ENCODE measurements around the gene TBC1D20. TPM values are rescaled to one million over a fixed set of nuclear protein-coding genes. Genes with fewer than 3 reads are reported as not detected.

TBC1D20 gene
- total RNA-seq, 1 experiment from 2014 or later, result 10.2 TPM

- Histone ChIP-seq H3K27me3 (no peaks in the 10 kb centered on the region), H3K4me3 (no peak overlapping the region), H3K9me3 (no peaks in the 10 kb centered on the region), H3K36me3 (no peaks in the 10 kb centered on the region)
- no peak for DNase-seq
Observed at GRCh38 chr20:416950-417800, 45.2 kb downstream of the TBC1D20 start.

GRCh38 chr20:415820-416322 lies 46.5 kb downstream of the TBC1D20 start:
- H3K9me3 ChIP-seq, result no peaks in the 10 kb centered on the region
- H3K27me3 ChIP-seq, result no peaks in the 10 kb centered on the region
- H3K36me3 ChIP-seq, result peaks cover 10% of the 10 kb centered on the region
- no peak overlapping the region for H3K4me3 ChIP-seq
- no peak for DNase-seq

- Histone ChIP-seq H3K27me3 (no peaks in the 10 kb centered on the region), H3K4me3 (no peak overlapping the region), H3K36me3 (peaks cover 18% of the 10 kb centered on the region), H3K9me3 (no peaks in the 10 kb centered on the region)
- DNase-seq, result no peak
Observed at GRCh38 chr20:414161-414560, 48.2 kb downstream of the TBC1D20 start.

GRCh38 chr20:412081-412480 lies 50.3 kb downstream of the TBC1D20 start:
- Histone ChIP-seq H3K4me3 (no peak overlapping the region), H3K36me3 (peaks cover 23% of the 10 kb centered on the region), H3K27me3 (no peaks in the 10 kb centered on the region), H3K9me3 (no peaks in the 10 kb centered on the region)
- DNase-seq, result no peak

- Histone ChIP-seq H3K27me3 (no peaks in the 10 kb centered on the region), H3K4me3 (peak overlapping the region; percentile 94), H3K9me3 (no peaks in the 10 kb centered on the region), H3K36me3 (peaks cover 23% of the 10 kb centered on the region)
- no peak for DNase-seq
Observed at GRCh38 chr20:409697-410559, 52.4 kb downstream of the TBC1D20 start.

GRCh38 chr20:408843-409696 lies 53.3 kb downstream of the TBC1D20 start:
- H3K9me3 ChIP-seq, result no peaks in the 10 kb centered on the region
- no peaks in the 10 kb centered on the region for H3K27me3 ChIP-seq
- peaks cover 23% of the 10 kb centered on the region for H3K36me3 ChIP-seq
- H3K4me3 ChIP-seq, result peak overlapping the region; percentile 94
- no peak for DNase-seq

- DNase-seq, result peak; percentile 69
- Histone ChIP-seq H3K4me3 (peak within 1 kb of the TSS; percentile 94), H3K9me3 (no peaks in the 10 kb centered on the region), H3K27me3 (no peaks in the 10 kb centered on the region), H3K36me3 (peaks cover 23% of the 10 kb centered on the region)
Observed at GRCh38 chr20:407953-408842, 54.1 kb downstream of the TBC1D20 start, which contains the start of gene RBCK1. RBCK1 (plus strand) TSS chr20:408299; CDS start chr20:408758, 459 bp downstream.

- no peaks in the 10 kb centered on the region for H3K27me3 ChIP-seq
- peak overlapping the region; percentile 94 for H3K4me3 ChIP-seq
- DNase-seq, result peak; percentile 83
- no peaks in the 10 kb centered on the region for H3K9me3 ChIP-seq
- H3K36me3 ChIP-seq, result peaks cover 23% of the 10 kb centered on the region
Observed at GRCh38 chr20:407133-407952, 55.0 kb downstream of the TBC1D20 start.

- no peak overlapping the region for H3K4me3 ChIP-seq
Observed at GRCh38 chr20:406200-407132, 55.9 kb downstream of the TBC1D20 start.

GRCh38 chr20:404088-404487 lies 58.2 kb downstream of the TBC1D20 start:
- Histone ChIP-seq H3K9me3 (no peaks in the 10 kb centered on the region), H3K4me3 (no peak overlapping the region), H3K36me3 (peaks cover 4% of the 10 kb centered on the region; the same call in 1 of the 2 replicates), H3K27me3 (no peaks in the 10 kb centered on the region)
- no peak for DNase-seq

More at GRCh38 chr20:406200-407132, 55.9 kb downstream of the TBC1D20 start:
- no peak for DNase-seq
- H3K27me3 ChIP-seq, result no peaks in the 10 kb centered on the region
- peaks cover 17% of the 10 kb centered on the region for H3K36me3 ChIP-seq
- H3K9me3 ChIP-seq, result no peaks in the 10 kb centered on the region

- Histone ChIP-seq H3K36me3 (peaks cover 4% of the 10 kb centered on the region; the same call in 1 of the 2 replicates), H3K27me3 (no peaks in the 10 kb centered on the region), H3K4me3 (no peak overlapping the region), H3K9me3 (no peaks in the 10 kb centered on the region)
- DNase-seq, result no peak
Observed at GRCh38 chr20:403582-403957, 58.8 kb downstream of the TBC1D20 start.

GRCh38 chr20:402898-403581 lies 59.3 kb downstream of the TBC1D20 start:
- no peak for DNase-seq
- H3K36me3 ChIP-seq, result no peaks in the 10 kb centered on the region
- H3K4me3 ChIP-seq, result no peak overlapping the region
- H3K9me3 ChIP-seq, result no peaks in the 10 kb centered on the region
- H3K27me3 ChIP-seq, result no peaks in the 10 kb centered on the region

GRCh38 chr20:402496-402885 lies 59.8 kb downstream of the TBC1D20 start:
- H3K9me3 ChIP-seq, result no peaks in the 10 kb centered on the region
- no peaks in the 10 kb centered on the region for H3K36me3 ChIP-seq
- no peaks in the 10 kb centered on the region for H3K27me3 ChIP-seq
- H3K4me3 ChIP-seq, result no peak overlapping the region
- DNase-seq, result no peak
